GM12865 (cell line): ENCODE results near the gene RGS2.

ENCODE experiments used
- DNase-seq: peaks from one replicate; pipeline ENCODE4 v3.0.0; 2010; ENCODE audit warnings: low read depth
- H3K4me3 ChIP-seq: 2 replicates; pipeline ENCODE4 v1.5.1; 2011; ENCODE audit warnings: mild to moderate bottlenecking, low read depth, low read length, control low read depth
- CTCF ChIP-seq: IDR thresholded peaks from 2 replicates; pipeline ENCODE4 v1.5.1; 2011; ENCODE audit warnings: low read length, control low read depth, low read depth, inconsistent platforms; ENCODE audit not compliant: insufficient read depth; ENCODE audit errors: missing control alignments

Gene RGS2

GRCh38 chr1:192826791-192827546 is 18.1 kb downstream of the RGS2 start:
- no peak for DNase-seq
- TF ChIP-seq CTCF, result no peak

GRCh38 chr1:192830595-192831246 is 21.9 kb downstream of the RGS2 start:
- TF ChIP-seq CTCF, result no peak
- H3K4me3 ChIP-seq, result no peak overlapping the region
- DNase-seq, result no peak

More at GRCh38 chr1:192826791-192827546, 18.1 kb downstream of the RGS2 start:
- no peak overlapping the region for H3K4me3 ChIP-seq

- no peak for DNase-seq
- no peak for TF ChIP-seq CTCF
- H3K4me3 ChIP-seq, result no peak overlapping the region
These were observed 23.0 kb downstream of the RGS2 start for GRCh38 chr1:192831706-192832355.

GRCh38 chr1:192832492-192832891 is 23.7 kb downstream of the RGS2 start:
- TF ChIP-seq CTCF, result no peak
- no peak overlapping the region for H3K4me3 ChIP-seq
- no peak for DNase-seq

GRCh38 chr1:192835116-192835515 is 26.3 kb downstream of the RGS2 start:
- H3K4me3 ChIP-seq, result no peak overlapping the region
- TF ChIP-seq CTCF, result no peak
- no peak for DNase-seq

- H3K4me3 ChIP-seq, result no peak overlapping the region
- TF ChIP-seq CTCF, result no peak
- DNase-seq, result no peak
These were observed 30.6 kb downstream of the RGS2 start for GRCh38 chr1:192839162-192840066.
